Activated CD4-positive, alpha-beta T cell treated with anti-CD3 and anti-CD28 coated beads, Interleukin-2, Interleukin-6, amounts not matched to agents 100 ng/mL and 50 ng/mL, durations not matched to agents 16 hours and 8 hours (primary cell): Measurements from ENCODE around the gene P2RY12.

Experiments
- DNase-seq: peaks from one replicate; pipeline ENCODE4 v3.0.0-alpha.2; 2020

Gene P2RY12

GRCh38 chr3:151384741-151385174, at the start of gene P2RY12:
Gene P2RY12 (minus strand): TSS chr3:151384753. CDS start chr3:151338845, 45,908 bp downstream.
- DNase-seq = no peak

- no peak for DNase-seq
These were observed 48.2 kb upstream of the P2RY12 start for GRCh38 chr3:151432616-151433372.

GRCh38 chr3:151431940-151432339, 47.4 kb upstream of the P2RY12 start:
- DNase-seq = no peak

- DNase-seq = no peak
These were observed 46.4 kb upstream of the P2RY12 start for GRCh38 chr3:151430821-151431484.

- DNase-seq = no peak
These were observed 43.8 kb upstream of the P2RY12 start for GRCh38 chr3:151428386-151428785.

- no peak for DNase-seq
These were observed 41.7 kb upstream of the P2RY12 start for GRCh38 chr3:151426341-151426657.

- no peak for DNase-seq
These were observed 41.2 kb upstream of the P2RY12 start for GRCh38 chr3:151425627-151426340.

GRCh38 chr3:151423091-151423490, 38.5 kb upstream of the P2RY12 start:
- no peak for DNase-seq

GRCh38 chr3:151421938-151422337, 37.4 kb upstream of the P2RY12 start:
- no peak for DNase-seq

- DNase-seq = no peak
These were observed 35.3 kb upstream of the P2RY12 start for GRCh38 chr3:151419806-151420205.

GRCh38 chr3:151415289-151415688, 30.7 kb upstream of the P2RY12 start:
- no peak for DNase-seq

- DNase-seq = no peak
These were observed 28.4 kb upstream of the P2RY12 start for GRCh38 chr3:151412989-151413388.

- DNase-seq = no peak
These were observed 26.5 kb upstream of the P2RY12 start for GRCh38 chr3:151410891-151411559.

- DNase-seq = no peak
These were observed 23.4 kb upstream of the P2RY12 start for GRCh38 chr3:151407928-151408327.

- DNase-seq = no peak
These were observed 19.8 kb upstream of the P2RY12 start for GRCh38 chr3:151404316-151404715.

- DNase-seq = no peak
These were observed 18.7 kb upstream of the P2RY12 start for GRCh38 chr3:151403246-151403645.

- DNase-seq = no peak
These were observed 17.8 kb upstream of the P2RY12 start for GRCh38 chr3:151402349-151402748.

GRCh38 chr3:151400341-151400740, 15.8 kb upstream of the P2RY12 start:
- DNase-seq = no peak

- no peak for DNase-seq
These were observed 14.3 kb upstream of the P2RY12 start for GRCh38 chr3:151398895-151399294.

- DNase-seq = no peak
These were observed 11.3 kb upstream of the P2RY12 start for GRCh38 chr3:151395806-151396205.

- no peak for DNase-seq
These were observed 10.1 kb upstream of the P2RY12 start for GRCh38 chr3:151394611-151395010.

- no peak for DNase-seq
These were observed 9.4 kb upstream of the P2RY12 start for GRCh38 chr3:151393941-151394340.

- DNase-seq = no peak
These were observed 8.7 kb upstream of the P2RY12 start for GRCh38 chr3:151393146-151393830.
